ENCODE data around the gene SFT2D2.

The SFT2D2 gene

GRCh38 chr1:168266644-168267186 is 40.9 kb downstream of the SFT2D2 start:
- no peak overlapping the region for H3K9ac ChIP-seq (ENCODE audit: low read depth, low read length)
- WGBS = 94% methylated on average over 6 of the region's 6 CpGs
- H3K27ac ChIP-seq (ENCODE audit: low read depth, low read length) = no peak overlapping the region
- H3K4me1 ChIP-seq (ENCODE audit: insufficient read depth, low read length) = no peaks in the 10 kb centered on the region; the same call in 1 of the 2 replicates
- H3K36me3 ChIP-seq (ENCODE audit: insufficient read depth, low read length) = no peaks in the 10 kb centered on the region
- no peaks in the 10 kb centered on the region for H3K27me3 ChIP-seq (ENCODE audit: insufficient read depth, low read length)
- H3K9me3 ChIP-seq (ENCODE audit: insufficient read depth, low read depth, low read length) = no peaks in the 10 kb centered on the region
- no peak overlapping the region for H3K4me3 ChIP-seq (ENCODE audit: low read length)

GRCh38 chr1:168271636-168272035 is 45.8 kb downstream of the SFT2D2 start:
- Histone ChIP-seq H3K27ac (ENCODE audit: low read depth, low read length) (no peak overlapping the region), H3K4me3 (ENCODE audit: low read length) (no peak overlapping the region), H3K9ac (ENCODE audit: low read depth, low read length) (no peak overlapping the region), H3K27me3 (ENCODE audit: insufficient read depth, low read length) (no peaks in the 10 kb centered on the region), H3K4me1 (ENCODE audit: insufficient read depth, low read length) (no peaks in the 10 kb centered on the region), H3K36me3 (ENCODE audit: insufficient read depth, low read length) (no peaks in the 10 kb centered on the region), H3K9me3 (ENCODE audit: insufficient read depth, low read depth, low read length) (no peaks in the 10 kb centered on the region)
- 80% methylated on average over 1 of the region's 1 CpG for WGBS

- Histone ChIP-seq H3K4me3 (ENCODE audit: low read length) (no peak overlapping the region), H3K36me3 (ENCODE audit: insufficient read depth, low read length) (no peaks in the 10 kb centered on the region), H3K4me1 (ENCODE audit: insufficient read depth, low read length) (no peaks in the 10 kb centered on the region), H3K9me3 (ENCODE audit: insufficient read depth, low read depth, low read length) (no peaks in the 10 kb centered on the region), H3K27me3 (ENCODE audit: insufficient read depth, low read length) (no peaks in the 10 kb centered on the region), H3K9ac (ENCODE audit: low read depth, low read length) (no peak overlapping the region), H3K27ac (ENCODE audit: low read depth, low read length) (no peak overlapping the region)
- WGBS = 95% methylated on average over 1 of the region's 1 CpG
These were observed 47.8 kb downstream of the SFT2D2 start for GRCh38 chr1:168273575-168273974.

- Histone ChIP-seq H3K27me3 (ENCODE audit: insufficient read depth, low read length) (no peaks in the 10 kb centered on the region), H3K9me3 (ENCODE audit: insufficient read depth, low read depth, low read length) (no peaks in the 10 kb centered on the region), H3K4me1 (ENCODE audit: insufficient read depth, low read length) (peaks cover 6% of the 10 kb centered on the region; the same call in 1 of the 2 replicates), H3K4me3 (ENCODE audit: low read length) (no peak overlapping the region), H3K9ac (ENCODE audit: low read depth, low read length) (no peak overlapping the region), H3K27ac (ENCODE audit: low read depth, low read length) (no peak overlapping the region), H3K36me3 (ENCODE audit: insufficient read depth, low read length) (no peaks in the 10 kb centered on the region)
- WGBS = 87% methylated on average over 1 of the region's 1 CpG
These were observed 53.4 kb downstream of the SFT2D2 start for GRCh38 chr1:168279253-168279652.

GRCh38 chr1:168280296-168280927 is 54.6 kb downstream of the SFT2D2 start, which contains the start of gene TBX19:
Gene TBX19, plus strand, starts transcription at chr1:168280877. Its CDS starts 214 bp downstream, at chr1:168281091.
- H3K9me3 ChIP-seq (ENCODE audit: insufficient read depth, low read depth, low read length) = no peaks in the 10 kb centered on the region
- H3K27ac ChIP-seq (ENCODE audit: low read depth, low read length) = no peak within 1 kb of the TSS
- no peaks in the 10 kb centered on the region for H3K27me3 ChIP-seq (ENCODE audit: insufficient read depth, low read length)
- no peak within 1 kb of the TSS for H3K4me3 ChIP-seq (ENCODE audit: low read length)
- WGBS = 91% methylated on average over 5 of the region's 7 CpGs
- peaks cover 9% of the 10 kb centered on the region for H3K4me1 ChIP-seq (ENCODE audit: insufficient read depth, low read length)
- H3K36me3 ChIP-seq (ENCODE audit: insufficient read depth, low read length) = no peaks in the 10 kb centered on the region
- H3K9ac ChIP-seq (ENCODE audit: low read depth, low read length) = no peak within 1 kb of the TSS

GRCh38 chr1:168281603-168282325 is 56.0 kb downstream of the SFT2D2 start:
- 97% methylated on average over 10 of the region's 11 CpGs for WGBS
- no peaks in the 10 kb centered on the region for H3K36me3 ChIP-seq (ENCODE audit: insufficient read depth, low read length)
- H3K4me1 ChIP-seq (ENCODE audit: insufficient read depth, low read length) = peaks cover 22% of the 10 kb centered on the region
- H3K27ac ChIP-seq (ENCODE audit: low read depth, low read length) = no peak overlapping the region
- H3K4me3 ChIP-seq (ENCODE audit: low read length) = no peak overlapping the region
- H3K9ac ChIP-seq (ENCODE audit: low read depth, low read length) = no peak overlapping the region
- H3K27me3 ChIP-seq (ENCODE audit: insufficient read depth, low read length) = no peaks in the 10 kb centered on the region
- no peaks in the 10 kb centered on the region for H3K9me3 ChIP-seq (ENCODE audit: insufficient read depth, low read depth, low read length)

- no peak overlapping the region for H3K9ac ChIP-seq (ENCODE audit: low read depth, low read length)
- no peaks in the 10 kb centered on the region for H3K27me3 ChIP-seq (ENCODE audit: insufficient read depth, low read length)
- H3K4me3 ChIP-seq (ENCODE audit: low read length) = no peak overlapping the region
- no peaks in the 10 kb centered on the region for H3K36me3 ChIP-seq (ENCODE audit: insufficient read depth, low read length)
- peaks cover 27% of the 10 kb centered on the region for H3K4me1 ChIP-seq (ENCODE audit: insufficient read depth, low read length)
- H3K9me3 ChIP-seq (ENCODE audit: insufficient read depth, low read depth, low read length) = no peaks in the 10 kb centered on the region
- H3K27ac ChIP-seq (ENCODE audit: low read depth, low read length) = peak overlapping the region; percentile 24; the same call in 1 of the 2 replicates
These were observed 59.7 kb downstream of the SFT2D2 start for GRCh38 chr1:168285521-168285790.

- H3K27ac ChIP-seq (ENCODE audit: low read depth, low read length) = no peak overlapping the region
- no peak overlapping the region for H3K9ac ChIP-seq (ENCODE audit: low read depth, low read length)
- H3K4me1 ChIP-seq (ENCODE audit: insufficient read depth, low read length) = peaks cover 34% of the 10 kb centered on the region
- H3K9me3 ChIP-seq (ENCODE audit: insufficient read depth, low read depth, low read length) = no peaks in the 10 kb centered on the region
- no peak overlapping the region for H3K4me3 ChIP-seq (ENCODE audit: low read length)
- H3K36me3 ChIP-seq (ENCODE audit: insufficient read depth, low read length) = no peaks in the 10 kb centered on the region
- no peaks in the 10 kb centered on the region for H3K27me3 ChIP-seq (ENCODE audit: insufficient read depth, low read length)
- WGBS = 97% methylated on average over 3 of the region's 4 CpGs
These were observed 60.4 kb downstream of the SFT2D2 start for GRCh38 chr1:168285971-168286927.

GRCh38 chr1:168287237-168287664 is 61.4 kb downstream of the SFT2D2 start:
- no peak overlapping the region for H3K4me3 ChIP-seq (ENCODE audit: low read length)
- H3K36me3 ChIP-seq (ENCODE audit: insufficient read depth, low read length) = no peaks in the 10 kb centered on the region
- no peaks in the 10 kb centered on the region for H3K27me3 ChIP-seq (ENCODE audit: insufficient read depth, low read length)
- WGBS = 100% methylated on average over 1 of the region's 1 CpG
- H3K4me1 ChIP-seq (ENCODE audit: insufficient read depth, low read length) = peaks cover 42% of the 10 kb centered on the region
- H3K9ac ChIP-seq (ENCODE audit: low read depth, low read length) = no peak overlapping the region
- no peak overlapping the region for H3K27ac ChIP-seq (ENCODE audit: low read depth, low read length)
- H3K9me3 ChIP-seq (ENCODE audit: insufficient read depth, low read depth, low read length) = no peaks in the 10 kb centered on the region

- no peak overlapping the region for H3K4me3 ChIP-seq (ENCODE audit: low read length)
- H3K4me1 ChIP-seq (ENCODE audit: insufficient read depth, low read length) = peaks cover 42% of the 10 kb centered on the region
- no peak overlapping the region for H3K9ac ChIP-seq (ENCODE audit: low read depth, low read length)
- H3K27me3 ChIP-seq (ENCODE audit: insufficient read depth, low read length) = no peaks in the 10 kb centered on the region
- H3K27ac ChIP-seq (ENCODE audit: low read depth, low read length) = no peak overlapping the region
- no peaks in the 10 kb centered on the region for H3K36me3 ChIP-seq (ENCODE audit: insufficient read depth, low read length)
- H3K9me3 ChIP-seq (ENCODE audit: insufficient read depth, low read depth, low read length) = no peaks in the 10 kb centered on the region
- WGBS = 96% methylated on average over 3 of the region's 3 CpGs
These were observed 62.7 kb downstream of the SFT2D2 start for GRCh38 chr1:168288311-168289052.

Data from HUES64 (cell line).